B cell (primary cell): Measurements from ENCODE around the gene CEBPB. TPM values are rescaled to one million over a fixed set of nuclear protein-coding genes. Genes with fewer than 3 reads are reported as not detected.

ENCODE experiments used
- ATAC-seq: fragments of 200-7000 bp; cut with Tn5 transposase; one replicate; pipeline ENCODE4 v1.10.0; 2021; ENCODE audit warnings: low read depth, mild to moderate bottlenecking, moderate number of reproducible peaks, moderate library complexity
- CTCF ChIA-PET: fragments of 350-600 bp; sonication (Branson Sonifier 250); formaldehyde crosslinking; loops from one replicate; lab custom pipeline; 2021; ENCODE audit warnings: antibody characterized with exemption, inconsistent platforms; lab: Charles Lee
- POLR2A ChIA-PET: fragments of 350-600 bp; sonication (Branson Sonifier 250); formaldehyde crosslinking; loops from one replicate; lab custom pipeline; 2021; ENCODE audit warnings: antibody characterized with exemption; lab: Charles Lee
- DNase-seq: peaks from one replicate; pipeline ENCODE4 v3.0.0; 2013
- H2AFZ ChIP-seq: 2 replicates; pipeline ENCODE4 v1.6.1; 2012; ENCODE audit warnings: mild to moderate bottlenecking, low read depth, low read length; ENCODE audit not compliant: insufficient read depth, poor library complexity, severe bottlenecking
- H3K27ac ChIP-seq, 2 donors: 1 replicate in 1 of 2; 2 replicates in 1 of 2; pipeline ENCODE4 v1.5.1; 2012 to 2013; ENCODE audit warnings: low read length in 2 of 2, mild to moderate bottlenecking in 2 of 2, moderate library complexity in 1 of 2
- H3K27me3 ChIP-seq, 4 experiments: fragments of 200-600 bp in 1 of 4; sonication (generic) in 1 of 4; replicated peaks in 1 of 4; 1 replicate in 2 of 4; 2 replicates in 2 of 4; pipeline versions ENCODE4 v1.6.1 to v1.7.0; 2013 to 2016; ENCODE audit warnings: low read length in 3 of 4, mild to moderate bottlenecking in 2 of 4, mixed read lengths in 1 of 4, moderate library complexity in 1 of 4; ENCODE audit not compliant: insufficient read depth in 4 of 4, control insufficient read depth in 3 of 4; ENCODE audit errors: control extremely low read depth in 1 of 4
- H3K36me3 ChIP-seq, 2 experiments: replicated peaks in 1 of 2; 1 replicate in 1 of 2; 2 replicates in 1 of 2; pipeline versions ENCODE4 v1.6.1 to v1.7.1; 2013; ENCODE audit warnings: low read length in 1 of 2; ENCODE audit not compliant: insufficient read depth in 2 of 2, control insufficient read depth in 1 of 2; ENCODE audit errors: control extremely low read depth in 1 of 2, extremely low read depth in 1 of 2
- H3K4me1 ChIP-seq, 2 donors: fragments of 200-600 bp in 1 of 2; sonication (generic) in 1 of 2; 1 replicate in 1 of 2; 2 replicates in 1 of 2; pipeline versions ENCODE4 v1.5.1 to v1.6.1; 2013 to 2017; ENCODE audit warnings: low read length in 2 of 2; ENCODE audit not compliant: control insufficient read depth in 2 of 2, insufficient read depth in 2 of 2
- H3K4me2 ChIP-seq: replicated peaks from 2 replicates; pipeline ENCODE3; 2012; ENCODE audit warnings: mild to moderate bottlenecking, low read depth, low read length; ENCODE audit not compliant: poor library complexity, severe bottlenecking
- H3K4me3 ChIP-seq, 5 experiments: fragments of 200-600 bp in 1 of 5; sonication (generic) in 1 of 5; 1 replicate in 3 of 5; 2 replicates in 2 of 5; pipeline versions ENCODE4 v1.5.1 to v1.7.0; 2011 to 2016; ENCODE audit warnings: low read length in 4 of 5, mild to moderate bottlenecking in 4 of 5, low read depth in 2 of 5, control low read depth in 1 of 5, moderate library complexity in 1 of 5; ENCODE audit not compliant: insufficient read depth in 1 of 5; ENCODE audit errors: control extremely low read depth in 1 of 5, extremely low read depth in 1 of 5
- H3K79me2 ChIP-seq: fragments of 200-600 bp; sonication (generic); one replicate; pipeline ENCODE4 v1.6.0; 2016; ENCODE audit warnings: low read length; ENCODE audit not compliant: control insufficient read depth, insufficient read depth
- H3K9ac ChIP-seq: fragments of 200-600 bp; sonication (generic); 2 replicates; pipeline ENCODE4 v1.6.1; 2017; ENCODE audit warnings: mild to moderate bottlenecking, low read length, moderate library complexity
- H3K9me3 ChIP-seq, 3 donors: one replicate each; pipeline versions ENCODE4 v1.6.1 to v1.7.1; 2013; ENCODE audit warnings: low read length in 2 of 3; ENCODE audit not compliant: control insufficient read depth in 2 of 3, insufficient read depth in 1 of 3; ENCODE audit errors: control extremely low read depth in 1 of 3
- H4K20me1 ChIP-seq: 2 replicates; pipeline ENCODE4 v1.6.0; 2012; ENCODE audit warnings: mild to moderate bottlenecking, low read length; ENCODE audit not compliant: insufficient read depth, control insufficient read depth, poor library complexity, severe bottlenecking
- H3K27ac Mint-ChIP-seq: one replicate; pipeline ENCODE4 v1.8.0; 2021; ENCODE audit warnings: mixed read lengths
- H3K27me3 Mint-ChIP-seq: one replicate; pipeline ENCODE4 v1.8.0; 2021; ENCODE audit warnings: mixed read lengths
- H3K4me1 Mint-ChIP-seq: one replicate; pipeline ENCODE4 v1.8.0; 2021; ENCODE audit warnings: mixed read lengths
- H3K4me3 Mint-ChIP-seq: one replicate; pipeline ENCODE4 v1.8.0; 2021; ENCODE audit warnings: mixed read lengths
- H3K9me3 Mint-ChIP-seq: one replicate; pipeline ENCODE4 v1.8.0; 2022; ENCODE audit warnings: mixed read lengths; ENCODE audit not compliant: insufficient read depth
- EZH2 ChIP-seq: IDR thresholded peaks from 2 replicates; pipeline ENCODE4 v1.6.1; 2012; ENCODE audit warnings: borderline replicate concordance, low read depth, mild to moderate bottlenecking, moderate library complexity, low read length; ENCODE audit not compliant: insufficient read depth, poor library complexity, severe bottlenecking
- WGBS: methylation state at CpG from one replicate; pipeline ENCODE4 v1.1.5; 2013; ENCODE audit warnings: missing lambda C conversion rate; ENCODE audit not compliant: insufficient coverage; 5-methylcytosine and 5-hydroxymethylcytosine counted together
- intact Hi-C: fragments of 100-400 bp; cut with micrococcal nuclease; formaldehyde crosslinking; loops from one replicate; pipeline ENCODE4 v1.10.0; 2022
- polyA plus RNA-seq: library from polyadenylated mRNA; depleted of rRNA; stranded (reverse); fragments of >200 nt; gene quantifications from 2 replicates; pipeline ENCODE4 v1.2.3, GENCODE V29; 2012
- total RNA-seq, 2 donors: library from RNA; stranded (reverse); fragments of 120-200 nt in 1 of 2; gene quantifications; 1 replicate in 1 of 2; 2 replicates in 1 of 2; pipeline versions ENCODE4 v1.2.3 to v1.2.4, GENCODE V29; 2013 to 2022
- TF ChIP-seq, protein P1 (sequence below): fragments of 200-600 bp; IDR thresholded peaks from one replicate; pipeline ENCODE4 v1.8.0; 2022; ENCODE audit warnings: antibody characterized with exemption, mild to moderate bottlenecking

Gene CEBPB
- total and polyA plus RNA-seq, 2 donors (not counting 1 experiment from before 2014, with no cell fraction given) = 25.8 to 28.7 TPM

DNA sequence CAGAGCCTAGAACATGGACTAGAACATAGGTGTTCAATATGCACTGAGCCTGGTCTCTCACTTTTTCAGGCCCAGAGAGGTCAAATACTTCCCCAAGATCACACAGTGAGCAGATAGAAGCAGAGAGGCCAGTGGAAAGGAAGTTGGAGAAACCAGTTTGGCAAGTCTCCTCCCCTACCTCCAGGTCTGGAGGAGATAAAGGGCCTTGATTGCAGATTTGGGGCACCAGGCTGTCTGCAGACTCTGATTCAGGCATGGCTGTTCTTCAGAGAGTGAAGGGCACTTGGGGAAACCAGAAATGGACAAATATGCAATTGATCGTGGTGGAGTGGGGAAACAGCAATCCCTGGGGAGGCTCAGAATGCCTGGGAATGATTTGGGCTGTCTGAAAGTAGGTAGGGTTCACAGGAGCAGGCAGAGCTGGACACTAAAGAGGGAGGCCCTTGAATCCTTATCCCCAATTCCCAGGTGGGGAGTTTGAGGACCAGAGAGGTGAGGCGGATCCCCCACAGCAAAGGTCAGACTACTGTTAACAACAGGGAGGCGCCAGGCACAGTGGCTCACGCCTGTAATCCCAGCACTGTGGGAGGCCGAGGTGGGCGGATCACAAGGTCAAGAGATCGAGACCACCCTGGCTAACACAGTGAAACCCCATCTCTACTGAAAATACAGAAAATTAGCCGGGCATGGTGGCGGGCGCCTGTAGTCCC, 39.4 kb upstream of the CEBPB start:
- CTCF ChIA-PET = interaction anchor here (0.9 to 4.5 kb wide), 2 partner anchors 17 to 30 kb away, joined by 4 to 39 read pairs; no protein-coding TSS in a partner anchor
- Histone ChIP-seq H2AFZ (no peak overlapping the region), H4K20me1 (peaks cover 11% of the 10 kb centered on the region), H3K4me1 (peaks cover 32 to 39% of the 10 kb centered on the region in 2 donors), H3K36me3 (peaks cover 0 to 14% of the 10 kb centered on the region in 2 experiments), H3K4me3 (no peak overlapping the region), H3K27me3 (no peaks in the 10 kb centered on the region), H3K27ac (no peak overlapping the region), H3K4me2 (peak overlapping the region; percentile 2), H3K79me2 (peaks cover 48% of the 10 kb centered on the region), H3K9ac (no peak overlapping the region), H3K9me3 (no peaks in the 10 kb centered on the region)
- Mint-ChIP-seq H3K27me3 (no peaks in the 10 kb centered on the region), H3K4me1 (peaks cover 58% of the 10 kb centered on the region), H3K9me3 (no peaks in the 10 kb centered on the region), H3K4me3 (peak overlapping the region; percentile 77), H3K27ac (peak overlapping the region; percentile 39)
- 100% methylated on average over 2 of the region's 10 CpGs for WGBS
- DNase-seq = no peak
- intact Hi-C loops = no loop called here
- ATAC-seq = no peak
- TF ChIP-seq EZH2 = no peak
- TF ChIP-seq, protein P1, sequence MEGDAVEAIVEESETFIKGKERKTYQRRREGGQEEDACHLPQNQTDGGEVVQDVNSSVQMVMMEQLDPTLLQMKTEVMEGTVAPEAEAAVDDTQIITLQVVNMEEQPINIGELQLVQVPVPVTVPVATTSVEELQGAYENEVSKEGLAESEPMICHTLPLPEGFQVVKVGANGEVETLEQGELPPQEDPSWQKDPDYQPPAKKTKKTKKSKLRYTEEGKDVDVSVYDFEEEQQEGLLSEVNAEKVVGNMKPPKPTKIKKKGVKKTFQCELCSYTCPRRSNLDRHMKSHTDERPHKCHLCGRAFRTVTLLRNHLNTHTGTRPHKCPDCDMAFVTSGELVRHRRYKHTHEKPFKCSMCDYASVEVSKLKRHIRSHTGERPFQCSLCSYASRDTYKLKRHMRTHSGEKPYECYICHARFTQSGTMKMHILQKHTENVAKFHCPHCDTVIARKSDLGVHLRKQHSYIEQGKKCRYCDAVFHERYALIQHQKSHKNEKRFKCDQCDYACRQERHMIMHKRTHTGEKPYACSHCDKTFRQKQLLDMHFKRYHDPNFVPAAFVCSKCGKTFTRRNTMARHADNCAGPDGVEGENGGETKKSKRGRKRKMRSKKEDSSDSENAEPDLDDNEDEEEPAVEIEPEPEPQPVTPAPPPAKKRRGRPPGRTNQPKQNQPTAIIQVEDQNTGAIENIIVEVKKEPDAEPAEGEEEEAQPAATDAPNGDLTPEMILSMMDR = no peak
- POLR2A ChIA-PET = no interaction called here
